Measurements from ENCODE around the gene WRAP73. TPM values are rescaled to one million over a fixed set of nuclear protein-coding genes. Genes with fewer than 3 reads are reported as not detected.
"Not testable (repeated sequence)": the region's sequence is repeated elsewhere in the genome, so short reads cannot be mapped to it uniquely, and the experiment has no call there.

Gene WRAP73
- total RNA-seq, 4 donors from 2014 or later = 12.5 to 20.6 (median 15.3) TPM

- intact Hi-C loops (cut with DNase I; ENCODE audit: low total_unique reads) = no loop called here
- H3K4me3 ChIP-seq (ENCODE audit: low read depth, poor library complexity, severe bottlenecking) = peak overlapping the region; percentile 68
- DNase-seq (ENCODE audit: low spot score in 2 of 2) = no peak
- 4 to 6% methylated on average over 38 to 45 of the region's 71 CpGs for WGBS, 2 donors
- TF ChIP-seq POLR2A (IDR thresholded peaks at IDR 0.05) = no peak
Measured at GRCh38 chr1:3625151-3625907, 24.6 kb downstream of the WRAP73 start.

- peak within 1 kb of the TSS; percentile 91 for H3K4me3 ChIP-seq (ENCODE audit: low read depth, poor library complexity, severe bottlenecking)
- 0% methylated on average over 63 to 65 of the region's 108 CpGs for WGBS, 2 donors
- TF ChIP-seq CTCF (IDR thresholded peaks at IDR 0.05) (no peak), POLR2A (IDR thresholded peaks at IDR 0.05) (no peak)
- intact Hi-C loops (cut with DNase I; ENCODE audit: low total_unique reads) = loop anchor here (5.0 kb wide), 1 partner anchor 173 kb away; the partner anchor contains the start of gene LRRC47
- DNase-seq (ENCODE audit: low spot score in 2 of 2) = peak; percentile 97 to 100
Measured at GRCh38 chr1:3624200-3625136, 25.4 kb downstream of the WRAP73 start, which contains the start of gene TPRG1L. TSS of gene TPRG1L (plus strand) at chr1:3625015. CDS start at chr1:3625073, 58 bp downstream.

- 23 to 25% methylated on average over 23 of the region's 23 CpGs for WGBS, 2 donors
- DNase-seq (ENCODE audit: low spot score in 2 of 2) = no peak
- H3K4me3 ChIP-seq (ENCODE audit: low read depth, poor library complexity, severe bottlenecking) = peak overlapping the region; percentile 91
- TF ChIP-seq CTCF (IDR thresholded peaks at IDR 0.05) (no peak), POLR2A (IDR thresholded peaks at IDR 0.05) (no peak)
- intact Hi-C loops (cut with DNase I; ENCODE audit: low total_unique reads) = loop anchor here (5.0 kb wide), 1 partner anchor 174 kb away; the partner anchor contains the start of gene LRRC47
Measured at GRCh38 chr1:3623441-3624199, 26.3 kb downstream of the WRAP73 start.

GRCh38 chr1:3622102-3622501, 27.8 kb downstream of the WRAP73 start:
- WGBS, 2 donors = 80 to 86% methylated on average over 9 of the region's 9 CpGs
- intact Hi-C loops (cut with DNase I; ENCODE audit: low total_unique reads) = loop anchor here (5.0 kb wide), 1 partner anchor 175 kb away; the partner anchor contains the start of gene LRRC47
- not testable (repeated sequence) for DNase-seq (ENCODE audit: low spot score in 2 of 2); H3K4me3 ChIP-seq (ENCODE audit: low read depth, poor library complexity, severe bottlenecking)

- intact Hi-C loops (cut with DNase I; ENCODE audit: low total_unique reads) = loop anchor here (5.0 kb wide), 1 partner anchor 176 kb away; the partner anchor contains the start of gene LRRC47
- DNase-seq (ENCODE audit: low spot score in 2 of 2); H3K4me3 ChIP-seq (ENCODE audit: low read depth, poor library complexity, severe bottlenecking): not testable (repeated sequence)
- TF ChIP-seq CTCF (IDR thresholded peaks at IDR 0.05) = peak in 1 of 3 donors; percentile 43
- 16 to 18% methylated on average over 15 of the region's 15 CpGs for WGBS, 2 donors
Measured at GRCh38 chr1:3621151-3621671, 28.7 kb downstream of the WRAP73 start.

GRCh38 chr1:3620708-3621107, 29.2 kb downstream of the WRAP73 start:
- no peak overlapping the region for H3K4me3 ChIP-seq (ENCODE audit: low read depth, poor library complexity, severe bottlenecking)
- TF ChIP-seq CTCF (IDR thresholded peaks at IDR 0.05) (no peak), POLR2A (IDR thresholded peaks at IDR 0.05) (no peak)
- no peak for DNase-seq (ENCODE audit: low spot score in 2 of 2)
- intact Hi-C loops (cut with DNase I; ENCODE audit: low total_unique reads) = loop anchor here (5.0 kb wide), 1 partner anchor 177 kb away; the partner anchor contains the start of gene LRRC47
- 87% methylated on average over 12 of the region's 12 CpGs for WGBS, 2 donors
